K562 (cell line): ENCODE data around the gene PHACTR2. TPM values are rescaled to one million over a fixed set of nuclear protein-coding genes. Genes with fewer than 3 reads are reported as not detected.

Source experiments
- ARID1B ChIP-seq: fragments of 450-650 bp; IDR thresholded peaks from 2 replicates; pipeline ENCODE4 v1.6.1; 2016; ENCODE audit warnings: antibody characterized with exemption, mild to moderate bottlenecking, inconsistent platforms
- BDP1 ChIP-seq: IDR thresholded peaks from 3 replicates; pipeline ENCODE4 v1.6.1; 2011; ENCODE audit not compliant: insufficient read length, insufficient read depth
- CBX3 ChIP-seq, 2 experiments: IDR thresholded peaks; 1 replicate in 1 of 2; 2 replicates in 1 of 2; pipeline ENCODE4 v1.6.1; 2012; ENCODE audit warnings: inconsistent platforms in 2 of 2, low read length in 2 of 2, borderline replicate concordance in 1 of 2, control low read depth in 1 of 2
- CC2D1A ChIP-seq: fragments of 450-650 bp; IDR thresholded peaks from 2 replicates; pipeline ENCODE4 v1.6.1; 2017; ENCODE audit warnings: mild to moderate bottlenecking
- CHAMP1 ChIP-seq: fragments of 450-650 bp; IDR thresholded peaks from 2 replicates; pipeline ENCODE4 v1.6.1; 2016; ENCODE audit warnings: mild to moderate bottlenecking
- COPS2 ChIP-seq: fragments of 450-650 bp; conservative IDR thresholded peaks from 2 replicates; pipeline ENCODE4 v1.6.1; 2016; ENCODE audit warnings: mild to moderate bottlenecking, moderate library complexity
- DPF2 ChIP-seq: fragments of 450-650 bp; IDR thresholded peaks from 2 replicates; pipeline ENCODE4 v1.6.1; 2016
- EP300 ChIP-seq: IDR thresholded peaks from 2 replicates; pipeline ENCODE4 v1.6.1; 2012; ENCODE audit warnings: low read length, improper control_type of control experiment
- FOXM1 ChIP-seq, 2 experiments: fragments of 450-650 bp in 1 of 2; sonication (generic) in 1 of 2; formaldehyde crosslinking in 1 of 2; IDR thresholded peaks; 2 replicates each; pipeline versions ENCODE4 v1.6.1 to v1.9.0; 2017 to 2022; ENCODE audit warnings: low read depth in 2 of 2, mild to moderate bottlenecking in 2 of 2, missing genetic modification reagents in 1 of 2, moderate library complexity in 1 of 2
- FOXP1 ChIP-seq: sonication (generic); formaldehyde crosslinking; IDR thresholded peaks from 2 replicates; pipeline ENCODE4 v1.8.0; 2022; ENCODE audit warnings: mild to moderate bottlenecking, missing genetic modification reagents
- KDM1A ChIP-seq, 2 experiments: fragments of 450-650 bp; IDR thresholded peaks; 2 replicates each; pipeline ENCODE4 v1.6.1; 2016; ENCODE audit warnings: mild to moderate bottlenecking in 2 of 2
- MYBL2 ChIP-seq, 2 experiments: fragments of 450-650 bp in 1 of 2; sonication (generic) in 1 of 2; formaldehyde crosslinking in 1 of 2; IDR thresholded peaks; 2 replicates each; pipeline versions ENCODE4 v1.6.1 to v1.8.1; 2017 to 2022; ENCODE audit warnings: borderline replicate concordance in 1 of 2, inconsistent platforms in 1 of 2, low read depth in 1 of 2, mild to moderate bottlenecking in 1 of 2, missing genetic modification reagents in 1 of 2, moderate library complexity in 1 of 2
- NFRKB ChIP-seq: fragments of 450-650 bp; IDR thresholded peaks from 2 replicates; pipeline ENCODE4 v1.6.1; 2016; ENCODE audit warnings: low read depth
- PML ChIP-seq: IDR thresholded peaks from 2 replicates; pipeline ENCODE4 v1.6.1; 2012; ENCODE audit warnings: low read length, inconsistent platforms
- TCF7 ChIP-seq: sonication (generic); IDR thresholded peaks from 2 replicates; pipeline ENCODE4 v1.6.1; 2016; ENCODE audit warnings: antibody characterized with exemption, borderline replicate concordance
- TRIM24 ChIP-seq, 2 experiments: fragments of 450-650 bp; IDR thresholded peaks; 2 replicates each; pipeline ENCODE4 v1.6.1; 2016
- TSHZ1 ChIP-seq: fragments of 250-450 bp; sonication (Bioruptor Pico); IDR thresholded peaks from 2 replicates; pipeline ENCODE4 v1.4.0; 2020; ENCODE audit warnings: mild to moderate bottlenecking, moderate library complexity
- VEZF1 ChIP-seq: fragments of 200-800 bp; sonication (Bioruptor generic); IDR thresholded peaks from 2 replicates; pipeline ENCODE4 v1.6.1; 2017; ENCODE audit warnings: missing genetic modification characterization, missing compliant biosample characterization
- ZNF395 ChIP-seq: fragments of 200-800 bp; sonication (Bioruptor generic); IDR thresholded peaks from 2 replicates; pipeline ENCODE4 v1.6.1; 2017; ENCODE audit warnings: missing genetic modification characterization, missing compliant biosample characterization
- polyA plus RNA-seq, 8 experiments: library from polyadenylated mRNA; depleted of rRNA in 4 of 8; stranded (reverse) in 5 of 8; unstranded in 3 of 8; fragments of >200 nt; fragmentation: Nextera tagmentation in 2 of 8; fragmentation: Illumina TruSeq in 1 of 8; extraction: Ambion mirVana in 2 of 8; extraction: Trizol in 1 of 8; gene quantifications; 2 replicates each; pipeline versions ENCODE4 v1.2.1 to v1.2.3, GENCODE V29; 2011 to 2014; ENCODE audit warnings: inconsistent platforms in 1 of 8, missing spikeins in 1 of 8
- total RNA-seq, 7 experiments: library from RNA; depleted of rRNA in 6 of 7; stranded (reverse); fragments of >200 nt in 6 of 7; fragmentation: Illumina TruSeq in 2 of 7; extraction: Trizol in 2 of 7; gene quantifications; 2 replicates each; pipeline versions ENCODE4 v1.2.1 to v1.2.3, GENCODE V29; 2011 to 2021; ENCODE audit warnings: low replicate concordance in 1 of 7

Gene PHACTR2
- total and polyA plus RNA-seq, 9 of the 15 experiments (the other 6 are each of a cell fraction or from before 2014, with no cell fraction given): 5.3 to 52.5 (median 22.9) TPM

GRCh38 chr6:143727035-143727434 is 49.3 kb downstream of the PHACTR2 start (continued):
- TF ChIP-seq CBX3 (IDR thresholded peaks at IDR 0.05; ENCODE audit: borderline replicate concordance in 1 of 2, low read length in 2 of 2) (peak in 1 of 2 experiments; percentile 58; a peak in 2 of 3 replicates), NFRKB (no peak), ZNF395 (peak; percentile 28; the same call in 1 of the 2 replicates), COPS2 (no peak), FOXP1 (no peak), TRIM24 (IDR thresholded peaks at IDR 0.05) (peak; percentile 82 to 83), KDM1A (IDR thresholded peaks at IDR 0.05) (peak in 1 of 2 experiments; percentile 9; a peak in 1 of 4 replicates), TCF7 (no peak), EP300 (peak; percentile 89), BDP1 (no peak), VEZF1 (CRISPR knock-in tag) (peak; percentile 53; the same call in 1 of the 2 replicates), CC2D1A (peak; percentile 61; the same call in 1 of the 2 replicates), PML (no peak), ARID1B (peak; percentile 71), MYBL2 (IDR thresholded peaks at IDR 0.05; ENCODE audit: low read depth) (peak; percentile 61; the same call in 1 of the 2 replicates), MYBL2 (CRISPR knock-in tag; IDR thresholded peaks at IDR 0.05; ENCODE audit: borderline replicate concordance) (no peak), FOXM1 (IDR thresholded peaks at IDR 0.05; ENCODE audit: low read depth) (0 out of 2 replicates have a peak, but pooled peaks have one; percentile 24), FOXM1 (CRISPR knock-in tag; IDR thresholded peaks at IDR 0.05; ENCODE audit: low read depth) (no peak), CHAMP1 (peak; percentile 73; the same call in 1 of the 2 replicates), DPF2 (peak; percentile 79), TSHZ1 (CRISPR knock-in tag) (no peak)
